NCI-H2171 (cell line): ENCODE measurements around the gene ARHGEF18.
"Not testable (repeated sequence)": the region's sequence is repeated elsewhere in the genome, so short reads cannot be mapped to it uniquely, and the experiment has no call there.

Source experiments
- DNase-seq: peaks from one replicate; lab custom pipeline; 2025; lab: John Stamatoyannopoulos, UW

The ARHGEF18 gene

DNA sequence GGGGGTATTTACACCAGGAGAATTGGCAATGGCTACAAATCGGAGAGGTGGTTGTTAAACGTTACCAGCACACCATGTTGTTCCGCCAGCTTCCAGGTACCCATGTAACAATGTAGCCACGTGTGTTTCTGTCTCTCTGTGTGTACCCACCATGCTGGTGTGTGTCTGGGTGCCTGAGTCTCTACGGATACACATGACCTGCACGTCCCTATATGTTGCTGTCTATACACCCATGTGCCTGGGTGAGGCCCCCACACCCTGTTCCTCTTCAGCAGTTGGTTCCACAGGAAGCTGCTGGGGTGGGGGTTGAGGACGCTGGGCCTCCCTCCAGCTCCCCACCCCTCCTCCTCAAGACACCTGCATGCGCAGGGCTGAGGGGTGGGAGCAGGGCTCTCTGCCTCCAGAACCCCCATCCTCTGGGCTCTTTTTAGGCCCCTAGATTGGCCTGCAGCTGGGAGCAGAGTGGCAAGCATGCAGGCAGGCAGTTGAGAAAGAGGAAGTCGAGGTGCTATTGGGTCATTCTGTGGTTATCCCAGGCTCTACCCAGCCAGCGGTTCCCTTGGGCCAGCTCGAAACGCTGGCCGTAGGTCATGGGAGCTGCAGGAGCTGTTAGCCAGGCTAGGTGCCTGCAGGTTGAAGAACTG is at the start of gene ARHGEF18:
TSS of gene ARHGEF18 (plus strand) at position 351 of the 644 bp plus-strand sequence. CDS start 13,954 bp downstream, outside the sequence.
- DNase-seq = no peak

DNA sequence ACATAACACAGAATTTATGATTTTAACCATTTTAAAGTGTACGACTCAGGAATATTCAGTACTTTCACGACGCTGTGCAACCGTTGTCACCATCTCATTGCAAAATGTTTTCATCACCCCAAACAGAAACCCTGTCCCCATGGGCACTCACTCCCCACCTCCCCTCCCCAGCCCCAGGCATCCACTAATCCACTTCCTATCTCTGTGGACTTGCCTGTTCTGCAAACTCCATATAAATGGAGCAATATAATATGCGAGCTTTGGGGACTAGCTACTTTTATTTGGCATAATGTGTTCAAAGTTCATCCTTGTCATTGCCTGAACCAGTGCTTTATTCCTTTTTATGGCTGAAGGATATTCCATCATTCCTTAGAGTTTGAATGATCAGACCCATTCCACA is 47.2 kb upstream of the ARHGEF18 start:
- no peak for DNase-seq

DNA sequence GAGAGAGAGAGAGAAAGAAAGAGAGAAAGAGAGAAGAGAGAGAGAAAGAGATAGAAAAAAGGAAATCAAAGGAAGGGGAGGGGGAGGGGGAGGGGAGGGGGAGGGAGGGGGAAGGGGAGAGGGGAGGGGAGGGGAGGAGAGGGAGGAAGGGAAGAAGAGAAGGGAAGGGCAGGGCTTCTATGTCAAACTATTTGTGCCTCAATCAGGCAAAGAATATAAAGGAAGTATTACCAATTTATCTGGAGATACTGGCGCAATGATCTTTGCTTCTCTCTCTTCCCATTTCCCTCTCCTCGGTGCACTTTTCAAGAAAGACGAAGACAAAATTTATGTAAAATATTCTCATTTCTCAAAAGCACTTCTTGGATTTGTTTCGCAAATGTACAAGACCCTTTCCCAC is 45.3 kb upstream of the ARHGEF18 start:
- no peak for DNase-seq

DNA sequence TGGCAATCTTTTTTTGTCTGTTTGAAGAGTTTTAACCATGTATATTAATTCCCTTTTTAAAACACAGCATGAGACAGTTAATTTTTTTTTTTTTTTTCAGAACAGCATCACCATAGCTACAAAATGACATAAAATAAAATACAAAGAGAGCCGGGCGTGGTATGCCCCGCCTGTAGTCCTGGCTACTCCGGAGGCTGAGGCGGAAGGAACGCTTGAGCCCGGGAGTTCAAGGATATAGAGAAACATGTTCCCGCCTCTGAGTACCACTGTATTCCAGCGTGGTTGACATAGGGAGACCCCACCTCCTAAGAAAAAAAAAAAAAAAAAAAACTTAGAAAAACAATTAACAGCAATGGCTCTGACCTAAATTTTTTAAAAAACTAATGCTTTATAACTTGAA is 44.5 kb upstream of the ARHGEF18 start:
- DNase-seq = no peak

GRCh38 chr19:7307590-7308218 is 41.0 kb upstream of the ARHGEF18 start:
- DNase-seq = no peak

- DNase-seq = not testable (repeated sequence)
Measured at GRCh38 chr19:7308327-7308726, 40.4 kb upstream of the ARHGEF18 start.

GRCh38 chr19:7311911-7312310 is 36.8 kb upstream of the ARHGEF18 start:
- DNase-seq = no peak

DNA sequence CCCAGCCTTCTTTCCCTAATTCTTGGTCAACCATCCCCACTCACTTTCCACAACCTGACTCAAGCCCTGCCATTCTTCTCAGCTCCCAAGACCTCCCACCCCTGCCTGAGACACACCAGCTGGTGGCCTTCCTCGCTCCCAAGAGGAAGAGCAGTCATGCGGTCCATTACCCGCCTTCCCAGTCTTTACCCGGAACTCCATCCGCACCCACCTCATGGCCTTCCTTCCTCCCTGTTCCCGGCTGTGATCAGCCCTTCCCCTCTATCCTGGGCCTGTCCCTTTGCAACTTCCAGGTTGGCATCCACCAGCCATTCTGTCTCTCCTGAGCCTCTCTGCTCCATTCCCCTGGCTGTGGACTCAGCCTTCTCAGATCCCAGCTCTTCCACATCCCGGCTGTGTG is 35.9 kb upstream of the ARHGEF18 start:
- DNase-seq = no peak

- no peak for DNase-seq
Measured at GRCh38 chr19:7318176-7318575, 30.6 kb upstream of the ARHGEF18 start.

DNA sequence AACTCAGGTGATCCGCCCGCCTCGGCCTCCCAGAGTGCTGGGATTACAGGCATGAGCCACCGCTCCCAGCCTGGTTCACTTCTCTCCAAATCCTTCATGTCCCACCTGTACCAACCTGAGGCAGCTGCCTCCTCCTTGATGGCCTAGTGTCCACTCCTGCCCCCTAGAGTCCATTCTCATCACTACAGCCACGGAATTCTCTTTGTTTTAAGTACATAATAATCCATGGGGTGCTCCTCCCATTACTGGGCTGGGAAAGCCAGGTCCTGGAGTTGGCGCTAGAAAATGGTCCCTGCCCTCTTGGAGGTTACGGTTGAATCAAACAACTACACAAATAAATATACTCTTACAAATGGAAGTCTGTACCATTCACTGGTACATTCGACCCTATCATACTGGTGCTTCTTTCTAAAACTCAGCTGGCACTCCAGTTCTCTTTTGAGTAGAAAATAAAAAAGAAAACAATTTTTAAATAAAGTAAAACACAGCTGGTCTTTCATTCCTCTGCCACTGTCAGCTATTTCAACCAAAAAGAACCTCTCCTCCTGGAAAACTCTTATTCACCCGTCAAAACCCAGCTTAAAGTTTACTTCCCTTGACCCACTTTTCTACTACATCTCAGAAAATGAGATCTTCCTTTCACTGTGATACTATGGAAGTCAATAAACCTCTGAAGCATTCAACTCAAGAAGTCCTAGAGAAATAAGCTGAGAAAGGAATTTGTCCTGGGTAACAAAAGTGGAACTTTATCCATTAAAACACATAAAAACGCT is 22.4 kb upstream of the ARHGEF18 start:
- DNase-seq = no peak

- no peak for DNase-seq
Measured at GRCh38 chr19:7327802-7328201, 20.9 kb upstream of the ARHGEF18 start.

GRCh38 chr19:7328647-7329046 is 20.1 kb upstream of the ARHGEF18 start:
- DNase-seq = no peak

GRCh38 chr19:7331446-7331845 is 17.3 kb upstream of the ARHGEF18 start:
- no peak for DNase-seq

DNA sequence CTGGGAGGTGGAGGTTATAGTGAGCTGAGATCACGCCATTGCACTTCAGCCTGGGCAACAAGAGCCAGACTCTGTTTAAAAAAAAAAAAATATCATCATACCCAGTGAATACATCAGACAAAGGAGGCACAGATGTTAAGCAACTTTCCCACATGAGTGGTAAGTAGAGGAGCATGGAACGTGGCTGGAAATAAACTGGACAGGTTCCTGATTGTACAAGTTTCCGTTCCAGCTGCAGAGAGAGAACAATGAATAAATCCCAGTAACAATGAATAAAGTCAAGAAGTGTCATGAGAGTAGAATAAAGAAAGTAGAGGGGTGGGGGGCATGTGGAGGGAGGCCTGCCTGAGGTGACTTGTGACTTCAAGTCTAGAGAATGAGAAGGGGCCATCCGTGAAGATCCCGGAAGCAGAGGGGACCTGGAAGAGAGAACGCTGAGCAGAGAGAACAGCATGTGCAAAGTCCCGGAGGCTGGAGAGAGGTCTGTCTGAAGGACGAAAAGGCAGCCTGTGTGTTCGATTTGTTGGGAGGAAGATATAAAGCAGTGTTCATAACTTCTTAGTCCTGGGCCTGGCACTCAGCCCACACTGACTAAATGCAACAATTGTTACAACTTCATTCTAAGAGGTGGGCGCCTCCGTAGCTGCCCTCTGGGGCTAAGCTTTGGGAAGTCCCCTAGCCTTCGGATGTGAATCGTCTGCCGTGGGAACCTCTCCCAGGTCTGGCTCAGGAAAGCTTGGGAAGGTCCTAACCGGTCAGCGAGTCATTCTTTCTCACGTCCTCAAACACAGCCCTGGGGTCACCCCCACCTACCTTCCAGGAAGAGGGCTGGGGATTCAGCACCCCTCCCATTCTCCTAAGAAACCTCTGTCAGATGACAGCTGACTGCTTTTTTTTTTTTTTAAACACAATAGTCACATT is 15.3 kb upstream of the ARHGEF18 start:
- DNase-seq = no peak

GRCh38 chr19:7336321-7336973 is 12.3 kb upstream of the ARHGEF18 start:
- no peak for DNase-seq

DNA sequence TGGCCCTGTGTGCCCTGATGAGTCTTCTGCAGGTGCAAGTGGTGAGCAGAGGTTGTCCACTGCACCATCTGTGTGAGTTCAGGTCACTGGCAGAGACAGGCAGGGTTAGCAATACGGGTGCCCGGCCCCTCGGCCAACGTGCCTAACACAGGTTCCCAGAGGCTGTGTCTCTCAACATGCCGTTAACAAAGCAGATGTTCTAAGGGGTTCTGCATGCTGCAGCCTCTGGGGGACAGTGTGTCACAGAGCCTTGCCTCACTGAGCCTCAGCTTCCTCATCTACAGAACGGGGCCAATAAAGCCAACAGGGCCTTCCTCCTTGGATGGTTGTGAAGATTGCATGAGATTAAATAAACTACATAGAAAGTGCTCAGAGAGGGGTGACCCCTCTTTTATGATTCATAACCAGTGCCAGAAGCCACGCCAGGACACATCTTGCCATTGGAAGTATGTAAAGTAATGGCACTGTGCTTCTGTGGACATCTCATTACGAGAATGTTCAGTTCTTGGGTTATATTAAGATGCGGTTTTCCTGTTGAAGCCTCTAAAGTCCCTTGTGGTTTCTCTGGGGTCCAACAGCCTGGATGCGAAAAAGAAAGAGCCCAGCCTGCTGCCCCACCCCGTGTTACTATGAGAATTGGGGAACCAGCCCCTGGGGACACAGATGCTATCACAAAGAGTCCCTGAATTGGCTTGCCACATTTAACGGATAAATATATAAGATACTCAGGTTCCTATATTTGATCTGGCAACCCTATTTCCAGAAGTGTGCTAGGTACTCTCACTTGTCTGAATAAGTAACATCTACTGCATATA is 11.2 kb upstream of the ARHGEF18 start:
- DNase-seq = no peak

DNA sequence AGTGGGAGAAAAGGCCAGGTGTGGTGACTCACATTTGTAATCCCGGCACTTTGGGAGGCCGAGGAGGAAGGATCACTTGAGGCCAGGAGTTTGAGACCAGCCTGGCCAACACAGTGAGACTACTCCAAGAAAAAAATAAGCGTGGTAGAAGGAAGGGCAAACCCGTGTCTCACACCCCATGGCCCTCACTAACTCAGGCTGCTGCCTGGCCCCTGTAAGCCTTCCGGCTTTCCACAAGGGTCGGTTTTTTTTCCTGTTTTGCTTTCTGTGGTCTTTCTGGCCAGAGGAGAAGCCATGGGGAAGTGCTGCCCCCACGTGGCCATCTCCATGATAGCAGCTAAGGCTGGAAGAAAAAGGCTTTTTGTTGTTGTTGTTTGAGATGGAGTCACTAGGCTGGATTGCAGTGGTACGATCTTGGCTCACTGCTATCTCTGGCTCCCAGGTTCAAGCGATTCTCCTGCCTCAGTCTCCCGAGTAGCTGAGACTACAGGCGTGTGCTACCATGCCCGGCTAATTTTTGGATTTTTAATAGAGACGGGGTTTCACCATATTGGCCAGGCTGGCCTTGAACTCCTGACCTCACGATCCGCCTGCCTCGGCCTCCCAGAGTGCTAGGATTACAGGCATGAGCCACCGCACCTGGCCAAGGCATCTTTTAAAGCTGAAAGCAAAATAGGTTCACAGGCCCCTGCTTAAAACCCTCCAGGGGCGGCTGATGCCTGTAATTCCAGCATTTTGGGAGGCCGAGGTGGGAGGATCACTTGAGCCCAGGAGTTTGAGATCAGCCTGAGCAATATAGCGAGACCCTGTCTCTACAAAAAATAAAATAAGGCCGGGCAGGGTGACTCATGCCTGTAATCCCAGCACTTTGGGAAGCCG is 7.5 kb upstream of the ARHGEF18 start:
- peak; percentile 50 for DNase-seq

- no peak for DNase-seq
Measured at GRCh38 chr19:7342143-7342542, 6.6 kb upstream of the ARHGEF18 start.

GRCh38 chr19:7346488-7346971 is 2.2 kb upstream of the ARHGEF18 start:
- no peak for DNase-seq
